ENCODE measurements around the gene IL7R. TPM values are rescaled to one million over a fixed set of nuclear protein-coding genes. Genes with fewer than 3 reads are reported as not detected.

Gene IL7R
- total RNA-seq, 1 donor from 2014 or later: 5.6 TPM

GRCh38 chr5:35924950-35925722, 68.4 kb downstream of the IL7R start:
- no peak overlapping the region for H3K27ac ChIP-seq (ENCODE audit: low read depth, low read length)
- Mint-ChIP-seq H3K27me3 (ENCODE audit: low read depth, unreplicated experiment) (peaks cover 53% of the 10 kb centered on the region), H3K36me3 (ENCODE audit: low read depth, unreplicated experiment) (no peaks in the 10 kb centered on the region), H3K4me3 (ENCODE audit: unreplicated experiment) (no peak overlapping the region), H3K9me3 (ENCODE audit: unreplicated experiment) (no peaks in the 10 kb centered on the region), H3K4me1 (ENCODE audit: low read depth, unreplicated experiment) (peaks cover 3% of the 10 kb centered on the region), H3K27ac (ENCODE audit: unreplicated experiment) (no peak overlapping the region)
- no peaks in the 10 kb centered on the region for H3K79me2 ChIP-seq (ENCODE audit: insufficient read depth, low read length)
- no peaks in the 10 kb centered on the region for H4K20me1 ChIP-seq (ENCODE audit: insufficient read depth, low read length)
- H2AFZ ChIP-seq (ENCODE audit: low read depth, low read length): peak overlapping the region; percentile 70
- H3K27me3 ChIP-seq (ENCODE audit: insufficient read depth, low read length): peaks cover 7% of the 10 kb centered on the region
- H3K4me2 ChIP-seq (ENCODE audit: low read length): peak overlapping the region; percentile 73
- H3K36me3 ChIP-seq (ENCODE audit: insufficient read depth, low read length): no peaks in the 10 kb centered on the region
- H3K9me3 ChIP-seq (ENCODE audit: insufficient read depth, low read depth, low read length): no peaks in the 10 kb centered on the region
- FAIRE-seq (peak; percentile 59), DNase-seq (ENCODE audit: low read depth) (peak; percentile 54)
- peak; percentile 61 for TF ChIP-seq CTCF (IDR thresholded peaks at IDR 0.05; ENCODE audit: insufficient read depth, low read depth, low read length)
- no peak for TF ChIP-seq EZH2 (IDR thresholded peaks at IDR 0.05; ENCODE audit: insufficient read depth, low read length)
- H3K4me3 ChIP-seq (ENCODE audit: insufficient read depth, low read depth, low read length): no peak overlapping the region
- peaks cover 14% of the 10 kb centered on the region for H3K4me1 ChIP-seq (ENCODE audit: insufficient read depth, low read length)
- H3K9ac ChIP-seq (ENCODE audit: low read length): no peak overlapping the region

DNA sequence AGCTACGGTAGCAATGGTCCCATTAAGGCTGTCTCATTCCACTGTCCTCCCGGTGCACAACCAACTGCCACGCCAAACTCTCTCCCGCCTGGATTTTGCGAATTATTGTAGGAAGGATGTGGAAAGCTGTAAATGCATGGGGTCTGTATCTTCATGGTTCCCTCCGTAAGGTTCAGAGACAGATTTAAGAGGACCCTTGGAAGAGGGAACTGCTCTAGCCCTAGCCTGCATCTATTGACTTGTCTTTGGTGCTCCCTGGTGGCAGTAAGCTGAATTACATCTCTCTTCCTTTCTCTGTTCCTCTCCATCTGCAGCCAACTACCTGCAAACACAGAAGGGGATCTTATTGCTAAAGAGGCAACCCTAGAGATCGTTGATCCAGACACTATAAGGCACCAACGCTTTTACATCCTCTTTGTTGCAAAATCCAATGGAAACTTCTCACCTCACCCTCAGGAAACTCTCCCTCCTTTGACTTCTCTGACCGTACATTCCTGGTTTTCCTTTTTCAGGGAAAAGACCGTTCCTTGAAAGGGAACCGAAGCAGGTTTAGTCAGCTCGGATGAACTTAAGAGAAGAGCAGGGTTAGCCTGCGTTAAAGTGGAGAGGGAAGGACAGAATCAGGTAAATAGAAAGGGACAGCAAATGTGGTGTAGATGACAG, 69.8 kb downstream of the IL7R start:
- no peaks in the 10 kb centered on the region for H3K36me3 ChIP-seq (ENCODE audit: insufficient read depth, low read length)
- H4K20me1 ChIP-seq (ENCODE audit: insufficient read depth, low read length): no peaks in the 10 kb centered on the region
- H3K27ac ChIP-seq (ENCODE audit: low read depth, low read length): no peak overlapping the region
- Mint-ChIP-seq H3K27me3 (ENCODE audit: low read depth, unreplicated experiment) (peaks cover 50% of the 10 kb centered on the region), H3K4me1 (ENCODE audit: low read depth, unreplicated experiment) (peaks cover 3% of the 10 kb centered on the region), H3K27ac (ENCODE audit: unreplicated experiment) (no peak overlapping the region), H3K9me3 (ENCODE audit: unreplicated experiment) (no peaks in the 10 kb centered on the region), H3K4me3 (ENCODE audit: unreplicated experiment) (peak overlapping the region; percentile 57), H3K36me3 (ENCODE audit: low read depth, unreplicated experiment) (no peaks in the 10 kb centered on the region)
- TF ChIP-seq CTCF (IDR thresholded peaks at IDR 0.05; ENCODE audit: insufficient read depth, low read depth, low read length): peak; percentile 82
- no peak for TF ChIP-seq EZH2 (IDR thresholded peaks at IDR 0.05; ENCODE audit: insufficient read depth, low read length)
- peak; percentile 9 for FAIRE-seq
- peaks cover 14% of the 10 kb centered on the region for H3K4me1 ChIP-seq (ENCODE audit: insufficient read depth, low read length)
- no peak overlapping the region for H3K4me3 ChIP-seq (ENCODE audit: insufficient read depth, low read depth, low read length)
- no peak overlapping the region for H2AFZ ChIP-seq (ENCODE audit: low read depth, low read length)
- peaks cover 10% of the 10 kb centered on the region for H3K27me3 ChIP-seq (ENCODE audit: insufficient read depth, low read length)
- H3K9ac ChIP-seq (ENCODE audit: low read length): no peak overlapping the region
- DNase-seq (ENCODE audit: low read depth): peak; percentile 8
- no peaks in the 10 kb centered on the region for H3K9me3 ChIP-seq (ENCODE audit: insufficient read depth, low read depth, low read length)
- peak overlapping the region; percentile 13 for H3K4me2 ChIP-seq (ENCODE audit: low read length)
- H3K79me2 ChIP-seq (ENCODE audit: insufficient read depth, low read length): no peaks in the 10 kb centered on the region

Other genes with a start within 250 kb of the IL7R start
- 3.4 and 3.9 TPM in 2 replicates for gene SPEF2, start 239.0 kb upstream of the IL7R start, total RNA-seq
- gene CAPSL, start 81.7 kb downstream of the IL7R start, total RNA-seq: not detected in 2 replicates
- gene UGT3A1, start 134.5 kb downstream of the IL7R start, total RNA-seq: 0.14 TPM in 1 of 2 replicates, not detected in the other
- 0.43 and 0.86 TPM in 2 replicates for gene UGT3A2, start 210.0 kb downstream of the IL7R start, total RNA-seq